ENCODE measurements around the gene H2BK1. TPM values are rescaled to one million over a fixed set of nuclear protein-coding genes. Genes with fewer than 3 reads are reported as not detected.

The H2BK1 gene
- total and polyA plus RNA-seq, 4 donors, result 0.52 TPM; not detected in 3

- ATAC-seq (ENCODE audit: insufficient read depth, low FRiP score), result no peak
- Histone ChIP-seq H3K27me3 (ENCODE audit: control insufficient read depth in 3 of 3, insufficient read depth in 3 of 3, low read length in 2 of 3) (peaks cover 0 to 8% (median 0%) of the 10 kb centered on the region in 3 donors), H3K4me1 (ENCODE audit: control insufficient read depth in 5 of 5, insufficient read depth in 5 of 5, low read length in 5 of 5) (peaks cover 0 to 5% (median 0%) of the 10 kb centered on the region in 5 donors), H3K4me3 (no peak overlapping the region), H3K36me3 (ENCODE audit: control insufficient read depth in 4 of 4, insufficient read depth in 4 of 4, low read length in 4 of 4) (no peaks in the 10 kb centered on the region), H3K9me3 (ENCODE audit: control insufficient read depth in 4 of 4, insufficient read depth in 3 of 4, low read length in 3 of 4) (no peaks in the 10 kb centered on the region), H3K27ac (ENCODE audit: low read depth in 1 of 2, low read length in 1 of 2) (no peak overlapping the region), H3K9ac (ENCODE audit: insufficient read depth in 1 of 2, low read length in 2 of 2) (no peak overlapping the region)
- 83 to 89% methylated on average over 22 of the region's 22 CpGs for WGBS, 2 donors
- no peak for DNase-seq
- TF ChIP-seq CTCF (IDR thresholded peaks at IDR 0.05; ENCODE audit: control extremely low read depth, extremely low read depth), result no peak
Measured at GRCh38 chr7:151181011-151181431, 29.3 kb downstream of the H2BK1 start.

GRCh38 chr7:151179946-151180345 is 30.3 kb downstream of the H2BK1 start:
- WGBS, 2 donors, result 82 to 93% methylated on average over 4 of the region's 4 CpGs
- Histone ChIP-seq H3K9me3 (ENCODE audit: control insufficient read depth in 4 of 4, insufficient read depth in 3 of 4, low read length in 3 of 4) (no peaks in the 10 kb centered on the region), H3K4me3 (no peak overlapping the region), H3K9ac (ENCODE audit: insufficient read depth in 1 of 2, low read length in 2 of 2) (no peak overlapping the region), H3K27me3 (ENCODE audit: control insufficient read depth in 3 of 3, insufficient read depth in 3 of 3, low read length in 2 of 3) (peaks cover 3 to 11% (median 4%) of the 10 kb centered on the region in 3 donors), H3K36me3 (ENCODE audit: control insufficient read depth in 4 of 4, insufficient read depth in 4 of 4, low read length in 4 of 4) (no peaks in the 10 kb centered on the region), H3K4me1 (ENCODE audit: control insufficient read depth in 5 of 5, insufficient read depth in 5 of 5, low read length in 5 of 5) (no peaks in the 10 kb centered on the region), H3K27ac (ENCODE audit: low read depth in 1 of 2, low read length in 1 of 2) (no peak overlapping the region)
- ATAC-seq (ENCODE audit: insufficient read depth, low FRiP score) (no peak), DNase-seq (no peak)
- no peak for TF ChIP-seq CTCF (IDR thresholded peaks at IDR 0.05; ENCODE audit: control extremely low read depth, extremely low read depth)

- H3K36me3 ChIP-seq (ENCODE audit: control insufficient read depth in 4 of 4, insufficient read depth in 4 of 4, low read length in 4 of 4), result no peaks in the 10 kb centered on the region
- 81 to 90% methylated on average over 8 of the region's 8 CpGs for WGBS, 2 donors
- DNase-seq (no peak), ATAC-seq (ENCODE audit: insufficient read depth, low FRiP score) (no peak)
- peaks cover 4 to 11% (median 4%) of the 10 kb centered on the region in 3 donors for H3K27me3 ChIP-seq (ENCODE audit: control insufficient read depth in 3 of 3, insufficient read depth in 3 of 3, low read length in 2 of 3)
- no peak overlapping the region for H3K4me3 ChIP-seq
- no peak for TF ChIP-seq CTCF (IDR thresholded peaks at IDR 0.05; ENCODE audit: control extremely low read depth, extremely low read depth)
- H3K9ac ChIP-seq (ENCODE audit: insufficient read depth in 1 of 2, low read length in 2 of 2), result no peak overlapping the region
- H3K4me1 ChIP-seq (ENCODE audit: control insufficient read depth in 5 of 5, insufficient read depth in 5 of 5, low read length in 5 of 5), result no peaks in the 10 kb centered on the region
- no peak overlapping the region for H3K27ac ChIP-seq (ENCODE audit: low read depth in 1 of 2, low read length in 1 of 2)
- H3K9me3 ChIP-seq (ENCODE audit: control insufficient read depth in 4 of 4, insufficient read depth in 3 of 4, low read length in 3 of 4), result no peaks in the 10 kb centered on the region
Measured at GRCh38 chr7:151179287-151179860, 30.9 kb downstream of the H2BK1 start.

- no peak overlapping the region for H3K9ac ChIP-seq (ENCODE audit: insufficient read depth in 1 of 2, low read length in 2 of 2)
Measured at GRCh38 chr7:151178831-151179230, 31.5 kb downstream of the H2BK1 start.

More at GRCh38 chr7:151178831-151179230, 31.5 kb downstream of the H2BK1 start:
- H3K27ac ChIP-seq (ENCODE audit: low read depth in 1 of 2, low read length in 1 of 2), result no peak overlapping the region
- WGBS, 2 donors, result 65 to 88% methylated on average over 2 of the region's 2 CpGs
- H3K9me3 ChIP-seq (ENCODE audit: control insufficient read depth in 4 of 4, insufficient read depth in 3 of 4, low read length in 3 of 4), result no peaks in the 10 kb centered on the region
- no peak overlapping the region for H3K4me3 ChIP-seq
- H3K4me1 ChIP-seq (ENCODE audit: control insufficient read depth in 5 of 5, insufficient read depth in 5 of 5, low read length in 5 of 5), result no peaks in the 10 kb centered on the region
- no peaks in the 10 kb centered on the region for H3K36me3 ChIP-seq (ENCODE audit: control insufficient read depth in 4 of 4, insufficient read depth in 4 of 4, low read length in 4 of 4)
- DNase-seq (no peak), ATAC-seq (ENCODE audit: insufficient read depth, low FRiP score) (no peak)
- TF ChIP-seq CTCF (IDR thresholded peaks at IDR 0.05; ENCODE audit: control extremely low read depth, extremely low read depth), result no peak
- H3K27me3 ChIP-seq (ENCODE audit: control insufficient read depth in 3 of 3, insufficient read depth in 3 of 3, low read length in 2 of 3), result peaks cover 4 to 11% (median 4%) of the 10 kb centered on the region in 3 donors
